Measurements from ENCODE around the gene CLMN.

- TF ChIP-seq POLR2AphosphoS5 (IDR thresholded peaks at IDR 0.05; ENCODE audit: borderline replicate concordance, low read depth, low read length) (no peak), EZH2 (IDR thresholded peaks at IDR 0.05) (no peak), FOXP2 (optimal IDR thresholded peaks at IDR 0.05; ENCODE audit: control extremely low read depth, extremely low read length, insufficient read depth) (no peak)
Measured at GRCh38 chr14:95184413-95184790, 135.3 kb downstream of the CLMN start.
